ENCODE results near the gene RAPGEF4. TPM values are rescaled to one million over a fixed set of nuclear protein-coding genes. Genes with fewer than 3 reads are reported as not detected.

The RAPGEF4 gene
- total and polyA plus RNA-seq, 2 of the 13 experiments (the other 11 are each of a cell fraction or from before 2014, with no cell fraction given): 0.78 to 0.91 TPM

- TF ChIP-seq ZNF710 (CRISPR knock-in tag; IDR thresholded peaks at IDR 0.05; ENCODE audit: borderline replicate concordance) (no peak), SP2 (CRISPR knock-in tag; IDR thresholded peaks at IDR 0.05) (no peak), ZNF362 (CRISPR knock-in tag; IDR thresholded peaks at IDR 0.05; ENCODE audit: borderline replicate concordance) (no peak), NR2F2 (IDR thresholded peaks at IDR 0.05; ENCODE audit: borderline replicate concordance, low read depth) (no peak), THAP8 (CRISPR knock-in tag; IDR thresholded peaks at IDR 0.05; ENCODE audit: borderline replicate concordance) (no peak), FOXP1 (IDR thresholded peaks at IDR 0.05) (no peak), FOXP1 (CRISPR knock-in tag; IDR thresholded peaks at IDR 0.05) (peak; percentile 74; the same call in 1 of the 2 replicates), ZNF879 (CRISPR knock-in tag; IDR thresholded peaks at IDR 0.05) (no peak), ZSCAN9 (CRISPR knock-in tag; IDR thresholded peaks at IDR 0.05; ENCODE audit: borderline replicate concordance) (no peak), CSRNP1 (CRISPR knock-in tag; IDR thresholded peaks at IDR 0.05) (no peak), NR3C1 (CRISPR knock-in tag; IDR thresholded peaks at IDR 0.05) (no peak), HCFC1 (IDR thresholded peaks at IDR 0.05; ENCODE audit: low read depth, low read length) (no peak), ZSCAN22 (CRISPR knock-in tag; IDR thresholded peaks at IDR 0.05) (no peak), ZNF224 (CRISPR knock-in tag; IDR thresholded peaks at IDR 0.05) (peak; percentile 99; the same call in 1 of the 2 replicates), FOSL1 (CRISPR knock-in tag; IDR thresholded peaks at IDR 0.05; ENCODE audit: borderline replicate concordance) (peak; percentile 95), SOX5 (CRISPR knock-in tag; IDR thresholded peaks at IDR 0.05; ENCODE audit: borderline replicate concordance) (peak; percentile 88), ZNF766 (CRISPR knock-in tag; IDR thresholded peaks at IDR 0.05; ENCODE audit: borderline replicate concordance) (0 out of 2 replicates have a peak, but pooled peaks have one; percentile 62), HMG20B (CRISPR knock-in tag; conservative IDR thresholded peaks at IDR 0.05) (no peak), GTF2F1 (IDR thresholded peaks at IDR 0.05; ENCODE audit: low read length) (no peak), TSC22D2 (CRISPR knock-in tag; IDR thresholded peaks at IDR 0.05; ENCODE audit: borderline replicate concordance) (no peak), ZNF503 (CRISPR knock-in tag; IDR thresholded peaks at IDR 0.05) (peak; percentile 55; the same call in 1 of the 2 replicates), ATF3 (CRISPR knock-in tag; IDR thresholded peaks at IDR 0.05) (peak; percentile 95), SMAD3 (CRISPR knock-in tag; IDR thresholded peaks at IDR 0.05) (peak; percentile 61; the same call in 1 of the 2 replicates), ZNF253 (CRISPR knock-in tag; IDR thresholded peaks at IDR 0.05; ENCODE audit: borderline replicate concordance) (no peak)
Measured at GRCh38 chr2:173048897-173049661, 313.4 kb downstream of the RAPGEF4 start (continued).

Measured in HepG2 (cell line).